Neural progenitor cell (in vitro differentiated cells): Measurements from ENCODE around the gene TOMM40.

ENCODE experiments used
- CTCF ChIP-seq: fragments of 200-600 bp; sonication (generic); IDR thresholded peaks from 2 replicates; pipeline ENCODE4 v1.5.1; 2017; ENCODE audit warnings: antibody characterized with exemption, mild to moderate bottlenecking
- EZH2 ChIP-seq: fragments of 200-600 bp; sonication (generic); IDR thresholded peaks from 2 replicates; pipeline ENCODE4 v1.6.1; 2017; ENCODE audit warnings: antibody characterized with exemption, mild to moderate bottlenecking, moderate library complexity

- no peak for TF ChIP-seq CTCF
- TF ChIP-seq EZH2, result no peak
Observed at GRCh38 chr19:44892932-44893331, 1.9 kb downstream of the TOMM40 start.
